Mammary epithelial cell (primary cell): ENCODE results near the gene ZW10.

Experiments
- EZH2 ChIP-seq: IDR thresholded peaks from 2 replicates; pipeline ENCODE4 v1.6.1; 2012; ENCODE audit warnings: low read length, inconsistent platforms, borderline replicate concordance
- TF ChIP-seq, protein P1 (sequence below), 2 donors: IDR thresholded peaks in 1 of 2; conservative IDR thresholded peaks in 1 of 2; 2 replicates each; pipeline ENCODE4 v1.5.1; 2011 to 2012; ENCODE audit warnings: inconsistent platforms in 2 of 2, low read length in 2 of 2, mild to moderate bottlenecking in 2 of 2, control low read depth in 1 of 2, low read depth in 1 of 2; ENCODE audit not compliant: insufficient read depth in 1 of 2; ENCODE audit errors: extremely low read depth in 1 of 2

DNA sequence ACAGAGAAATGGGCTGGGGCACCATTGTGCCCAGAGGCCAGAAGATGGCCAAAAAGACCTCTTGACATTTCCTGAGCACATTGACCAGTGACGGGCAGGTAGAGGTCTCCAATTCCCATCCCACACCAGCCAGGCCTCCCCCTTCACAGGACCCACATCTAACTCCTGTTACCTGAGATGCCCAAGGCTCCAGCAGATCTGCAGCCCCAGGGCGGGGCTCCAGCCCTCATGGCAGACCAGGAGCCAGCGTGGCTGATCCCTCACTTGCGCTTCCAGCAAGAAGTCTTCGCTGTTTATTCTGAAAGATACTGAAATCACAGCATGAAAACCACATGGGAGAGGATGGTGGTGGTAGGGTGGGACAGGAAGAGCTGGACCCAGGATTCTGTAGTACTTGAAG lies 76.4 kb downstream of the ZW10 start:
- TF ChIP-seq, protein P1, sequence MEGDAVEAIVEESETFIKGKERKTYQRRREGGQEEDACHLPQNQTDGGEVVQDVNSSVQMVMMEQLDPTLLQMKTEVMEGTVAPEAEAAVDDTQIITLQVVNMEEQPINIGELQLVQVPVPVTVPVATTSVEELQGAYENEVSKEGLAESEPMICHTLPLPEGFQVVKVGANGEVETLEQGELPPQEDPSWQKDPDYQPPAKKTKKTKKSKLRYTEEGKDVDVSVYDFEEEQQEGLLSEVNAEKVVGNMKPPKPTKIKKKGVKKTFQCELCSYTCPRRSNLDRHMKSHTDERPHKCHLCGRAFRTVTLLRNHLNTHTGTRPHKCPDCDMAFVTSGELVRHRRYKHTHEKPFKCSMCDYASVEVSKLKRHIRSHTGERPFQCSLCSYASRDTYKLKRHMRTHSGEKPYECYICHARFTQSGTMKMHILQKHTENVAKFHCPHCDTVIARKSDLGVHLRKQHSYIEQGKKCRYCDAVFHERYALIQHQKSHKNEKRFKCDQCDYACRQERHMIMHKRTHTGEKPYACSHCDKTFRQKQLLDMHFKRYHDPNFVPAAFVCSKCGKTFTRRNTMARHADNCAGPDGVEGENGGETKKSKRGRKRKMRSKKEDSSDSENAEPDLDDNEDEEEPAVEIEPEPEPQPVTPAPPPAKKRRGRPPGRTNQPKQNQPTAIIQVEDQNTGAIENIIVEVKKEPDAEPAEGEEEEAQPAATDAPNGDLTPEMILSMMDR (conservative IDR thresholded peaks at IDR 0.05 in 1 of 2, IDR thresholded peaks at IDR 0.05 in 1 of 2; ENCODE audit: extremely low read depth in 1 of 2, insufficient read depth in 1 of 2, low read depth in 1 of 2, low read length in 2 of 2) = no peak
- no peak for TF ChIP-seq EZH2
